K562 (cell line): Measurements from ENCODE around the gene MGAM2. TPM values are rescaled to one million over a fixed set of nuclear protein-coding genes. Genes with fewer than 3 reads are reported as not detected.

Experiments
- ATAC-seq: fragments of 200-7000 bp; cut with Tn5 transposase; 3 replicates; pipeline ENCODE4 v1.9.1; 2020; ENCODE audit warnings: moderate library complexity
- BruUV-seq: library from RNA; stranded (reverse); fragments of 400-500 nt; replicated peaks from 2 replicates; lab custom pipeline; 2021; lab: Mats Ljungman, UMichigan
- CTCF ChIA-PET: fragments of 300-600 bp; formaldehyde crosslinking; extraction: SDS; loops from one replicate; lab custom pipeline; 2021; ENCODE audit warnings: low intra/inter-chr PET ratio; lab: Yijun Ruan, JAX
- POLR2A ChIA-PET: fragments of 300-600, 350-650 bp; sonication (Branson Sonifier 250); formaldehyde crosslinking; extraction: SDS; loops from one replicate; lab custom pipeline; 2021; ENCODE audit warnings: antibody characterized with exemption, inconsistent platforms; lab: Yijun Ruan, JAX
- DNase-seq, 4 experiments: peaks; one replicate each; pipeline versions ENCODE4 v3.0.0 to v3.0.0-alpha.2; 2011 to 2018; ENCODE audit warnings: low spot score in 3 of 4, mixed read lengths in 3 of 4; ENCODE audit errors: extremely low read depth in 1 of 4
- FAIRE-seq: peaks from 2 replicates; lab custom pipeline; 2011; peaks lifted over from hg19 to GRCh38; lab: Jason Lieb, UNC
- H2AFZ ChIP-seq: 2 replicates; pipeline ENCODE4 v1.6.0; 2011; ENCODE audit warnings: low read depth, low read length, control low read depth, inconsistent platforms
- H3K27ac ChIP-seq: fragments of 200-600 bp; 3 replicates; pipeline ENCODE4 v1.8.0; 2011; ENCODE audit warnings: low read depth, mild to moderate bottlenecking, control low read depth, inconsistent platforms, low read length, moderate library complexity, mixed read lengths; ENCODE audit errors: extremely low read depth
- H3K27me3 ChIP-seq, 2 experiments: fragments of 300-600 bp in 1 of 2; 2 replicates in 1 of 2; 3 replicates in 1 of 2; pipeline versions ENCODE4 v1.6.0 to v1.8.0; 2011; ENCODE audit warnings: inconsistent platforms in 2 of 2, low read length in 2 of 2, mild to moderate bottlenecking in 1 of 2, mixed read lengths in 1 of 2, moderate library complexity in 1 of 2; ENCODE audit not compliant: control insufficient read depth in 2 of 2, insufficient read depth in 2 of 2
- H3K36me3 ChIP-seq: fragments of 300-600 bp; 3 replicates; pipeline ENCODE4 v1.8.0; 2011; ENCODE audit warnings: mild to moderate bottlenecking, low read length, inconsistent platforms; ENCODE audit not compliant: control insufficient read depth, insufficient read depth
- H3K4me1 ChIP-seq, 2 experiments: fragments of 200-600 bp in 1 of 2; replicated peaks in 1 of 2; 2 replicates in 1 of 2; 3 replicates in 1 of 2; pipeline versions ENCODE4 v1.5.1 to v1.8.0; 2011; ENCODE audit warnings: inconsistent platforms in 2 of 2, low read length in 2 of 2, mild to moderate bottlenecking in 1 of 2, mixed read lengths in 1 of 2, moderate library complexity in 1 of 2; ENCODE audit not compliant: control insufficient read depth in 2 of 2, insufficient read depth in 2 of 2
- H3K4me2 ChIP-seq: 2 replicates; pipeline ENCODE4 v1.6.1; 2011; ENCODE audit warnings: low read length, control low read depth, inconsistent platforms, mixed read lengths; ENCODE audit not compliant: insufficient read depth
- H3K4me3 ChIP-seq: fragments of 200-600 bp; sonication (generic), shearing (Covaris generic); 2 replicates; pipeline ENCODE4 v1.5.1; 2016; ENCODE audit warnings: control low read depth, inconsistent platforms
- H3K79me2 ChIP-seq: fragments of 200-600 bp; 3 replicates; pipeline ENCODE4 v1.8.0; 2011; ENCODE audit warnings: low read length, inconsistent platforms; ENCODE audit not compliant: control insufficient read depth, insufficient read depth
- H3K9ac ChIP-seq, 2 experiments: 2 replicates each; pipeline versions ENCODE4 v1.6.0 to v1.6.1; 2011; ENCODE audit warnings: low read depth in 2 of 2, low read length in 2 of 2, control low read depth in 1 of 2, inconsistent platforms in 1 of 2, mild to moderate bottlenecking in 1 of 2, mixed read lengths in 1 of 2; ENCODE audit not compliant: insufficient read depth in 1 of 2
- H3K9me1 ChIP-seq: one replicate; pipeline ENCODE4 v1.6.0; 2011; ENCODE audit warnings: inconsistent platforms, mild to moderate bottlenecking, low read length, moderate library complexity; ENCODE audit not compliant: control insufficient read depth, insufficient read depth
- H3K9me3 ChIP-seq: replicated peaks from 2 replicates; pipeline ENCODE4 v1.5.1; 2011; ENCODE audit warnings: low read depth, low read length, inconsistent platforms; ENCODE audit not compliant: control insufficient read depth, insufficient read depth
- H4K20me1 ChIP-seq: replicated peaks from 2 replicates; pipeline ENCODE4 v1.6.1; 2011; ENCODE audit warnings: low read length, inconsistent platforms, mixed read lengths; ENCODE audit not compliant: control insufficient read depth, insufficient read depth
- CBFB ChIP-seq: sonication (generic); formaldehyde crosslinking; IDR thresholded peaks from 2 replicates; pipeline ENCODE4 v1.4.0; 2020; ENCODE audit warnings: mild to moderate bottlenecking, missing genetic modification reagents
- DIDO1 ChIP-seq: fragments of 450-650 bp; IDR thresholded peaks from 2 replicates; pipeline ENCODE4 v1.6.1; 2016; ENCODE audit warnings: low read depth, missing biosample characterization, missing genetic modification characterization
- ELF4 ChIP-seq: fragments of 450-650 bp; formaldehyde crosslinking; IDR thresholded peaks from 2 replicates; pipeline ENCODE4 v1.4.0; 2022; ENCODE audit warnings: missing genetic modification characterization
- GATA2 ChIP-seq: sonication (generic); formaldehyde crosslinking; IDR thresholded peaks from 2 replicates; pipeline ENCODE4 v1.4.0; 2020; ENCODE audit warnings: mild to moderate bottlenecking, missing genetic modification reagents
- JUN ChIP-seq, 2 experiments: sonication (generic) in 1 of 2; formaldehyde crosslinking in 1 of 2; IDR thresholded peaks; 2 replicates each; pipeline versions ENCODE4 v1.6.1 to v1.8.0; 2012 to 2022; ENCODE audit warnings: borderline replicate concordance in 2 of 2, mild to moderate bottlenecking in 2 of 2, improper control_type of control experiment in 1 of 2, low read depth in 1 of 2, low read length in 1 of 2, missing genetic modification reagents in 1 of 2
- LEF1 ChIP-seq: fragments of 450-650 bp; IDR thresholded peaks from 2 replicates; pipeline ENCODE4 v1.6.1; 2016; ENCODE audit warnings: mild to moderate bottlenecking
- MYNN ChIP-seq, 2 experiments: sonication (generic); formaldehyde crosslinking in 1 of 2; IDR thresholded peaks; 2 replicates each; pipeline versions ENCODE4 v1.5.0 to v1.6.1; 2016 to 2020; ENCODE audit warnings: antibody characterized with exemption in 1 of 2, missing genetic modification reagents in 1 of 2
- PHF20 ChIP-seq: fragments of 450-650 bp; IDR thresholded peaks from 2 replicates; pipeline ENCODE4 v1.6.1; 2018; ENCODE audit not compliant: partially characterized antibody
- U2AF2 ChIP-seq: fragments of 200-400 bp; formaldehyde crosslinking; optimal IDR thresholded peaks from 2 replicates; pipeline ENCODE3; 2017; ENCODE audit warnings: low read depth, mild to moderate bottlenecking, low read length
- ZNF197 ChIP-seq: fragments of 200-800 bp; sonication (Bioruptor generic); IDR thresholded peaks from 2 replicates; pipeline ENCODE4 v1.6.1; 2016; ENCODE audit warnings: low read depth, missing genetic modification characterization, missing compliant biosample characterization
- WGBS: fragments of 100-300 bp; shearing (Covaris generic); methylation state at CpG from one replicate; pipeline ENCODE4 v1.1.6; 2016; ENCODE audit warnings: low coverage, mixed read lengths; ENCODE audit not compliant: insufficient coverage; ENCODE audit errors: missing lambda C conversion rate; 5-methylcytosine and 5-hydroxymethylcytosine counted together
- in situ Hi-C: fragments of 300-500 bp; cut with MboI; formaldehyde crosslinking; loops from 4 replicates; pipeline ENCODE4 v1.15.0; 2018; ENCODE audit warnings: inconsistent platforms, mixed read lengths
- intact Hi-C: fragments of 100-400 bp; cut with micrococcal nuclease; formaldehyde crosslinking; loops from 2 replicates; pipeline ENCODE4 v1.14.2; 2022
- polyA plus RNA-seq, 8 experiments: library from polyadenylated mRNA; depleted of rRNA in 4 of 8; stranded (reverse) in 5 of 8; unstranded in 3 of 8; fragments of >200 nt; fragmentation: Nextera tagmentation in 2 of 8; fragmentation: Illumina TruSeq in 1 of 8; extraction: Ambion mirVana in 2 of 8; extraction: Trizol in 1 of 8; gene quantifications; 2 replicates each; pipeline versions ENCODE4 v1.2.1 to v1.2.3, GENCODE V29; 2011 to 2014; ENCODE audit warnings: inconsistent platforms in 1 of 8, missing spikeins in 1 of 8
- total RNA-seq, 7 experiments: library from RNA; depleted of rRNA in 6 of 7; stranded (reverse); fragments of >200 nt in 6 of 7; fragmentation: Illumina TruSeq in 2 of 7; extraction: Trizol in 2 of 7; gene quantifications; 2 replicates each; pipeline versions ENCODE4 v1.2.1 to v1.2.3, GENCODE V29; 2011 to 2021; ENCODE audit warnings: low replicate concordance in 1 of 7
- TF ChIP-seq, protein P1 (sequence below): fragments of 450-650 bp; formaldehyde crosslinking; IDR thresholded peaks from 2 replicates; pipeline ENCODE4 v1.4.0; 2022; ENCODE audit warnings: missing genetic modification characterization
- TF ChIP-seq, protein P2 (sequence below): fragments of 450-650 bp; formaldehyde crosslinking; IDR thresholded peaks from 2 replicates; pipeline ENCODE4 v1.4.0; 2022; ENCODE audit warnings: missing genetic modification characterization

Gene MGAM2
- total and polyA plus RNA-seq, 9 of the 15 experiments (the other 6 are each of a cell fraction or from before 2014, with no cell fraction given), result 0.03 TPM; not detected in 8

DNA sequence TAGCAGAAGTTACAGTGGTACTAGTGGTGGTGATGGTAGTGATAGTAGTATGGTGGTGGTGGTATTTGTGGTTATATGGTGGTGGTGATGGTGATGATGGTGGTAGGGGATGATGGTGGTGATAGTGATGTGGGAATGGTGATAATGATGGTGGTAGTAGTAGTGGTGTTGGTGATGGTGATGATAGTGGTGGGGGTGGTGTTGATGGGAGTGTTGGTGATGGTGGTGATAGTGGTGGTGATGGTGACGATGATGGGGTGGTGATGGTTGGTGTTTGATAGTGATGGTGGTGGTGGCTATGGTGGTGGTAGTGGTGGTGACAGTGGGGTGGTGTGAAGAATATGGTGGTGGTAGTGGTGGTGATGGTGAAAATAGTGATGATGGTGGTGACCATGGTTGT, 27.9 kb upstream of the MGAM2 start:
- H4K20me1 ChIP-seq, result no peaks in the 10 kb centered on the region
- H3K27me3 ChIP-seq, result no peaks in the 10 kb centered on the region
- ChIA-PET POLR2A (no interaction called here), CTCF (no interaction called here)
- no peaks in the 10 kb centered on the region for H3K36me3 ChIP-seq
- H3K4me3 ChIP-seq, result no peak overlapping the region
- ATAC-seq, result no peak
- DNase-seq, result no peak
- H3K79me2 ChIP-seq, result no peaks in the 10 kb centered on the region
- 0% methylated on average over 1 of the region's 1 CpG for WGBS
- TF ChIP-seq, protein P1, sequence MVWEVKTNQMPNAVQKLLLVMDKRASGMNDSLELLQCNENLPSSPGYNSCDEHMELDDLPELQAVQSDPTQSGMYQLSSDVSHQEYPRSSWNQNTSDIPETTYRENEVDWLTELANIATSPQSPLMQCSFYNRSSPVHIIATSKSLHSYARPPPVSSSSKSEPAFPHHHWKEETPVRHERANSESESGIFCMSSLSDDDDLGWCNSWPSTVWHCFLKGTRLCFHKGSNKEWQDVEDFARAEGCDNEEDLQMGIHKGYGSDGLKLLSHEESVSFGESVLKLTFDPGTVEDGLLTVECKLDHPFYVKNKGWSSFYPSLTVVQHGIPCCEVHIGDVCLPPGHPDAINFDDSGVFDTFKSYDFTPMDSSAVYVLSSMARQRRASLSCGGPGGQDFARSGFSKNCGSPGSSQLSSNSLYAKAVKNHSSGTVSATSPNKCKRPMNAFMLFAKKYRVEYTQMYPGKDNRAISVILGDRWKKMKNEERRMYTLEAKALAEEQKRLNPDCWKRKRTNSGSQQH, result peak; percentile 79; the same call in 1 of the 2 replicates
- TF ChIP-seq ZNF197 (no peak), GATA2 (CRISPR knock-in tag) (no peak), DIDO1 (tag) (0 out of 2 replicates have a peak, but pooled peaks have one; percentile 33), MYNN (IDR thresholded peaks at IDR 0.05) (no peak), MYNN (CRISPR knock-in tag; IDR thresholded peaks at IDR 0.05) (no peak), U2AF2 (no peak), PHF20 (no peak), JUN (IDR thresholded peaks at IDR 0.05; ENCODE audit: borderline replicate concordance, low read depth, low read length) (no peak), JUN (CRISPR knock-in tag; IDR thresholded peaks at IDR 0.05; ENCODE audit: borderline replicate concordance) (no peak), LEF1 (no peak), CBFB (CRISPR knock-in tag) (no peak), ELF4 (CRISPR knock-in tag) (peak; percentile 73; the same call in 1 of the 2 replicates)
- TF ChIP-seq, protein P2, sequence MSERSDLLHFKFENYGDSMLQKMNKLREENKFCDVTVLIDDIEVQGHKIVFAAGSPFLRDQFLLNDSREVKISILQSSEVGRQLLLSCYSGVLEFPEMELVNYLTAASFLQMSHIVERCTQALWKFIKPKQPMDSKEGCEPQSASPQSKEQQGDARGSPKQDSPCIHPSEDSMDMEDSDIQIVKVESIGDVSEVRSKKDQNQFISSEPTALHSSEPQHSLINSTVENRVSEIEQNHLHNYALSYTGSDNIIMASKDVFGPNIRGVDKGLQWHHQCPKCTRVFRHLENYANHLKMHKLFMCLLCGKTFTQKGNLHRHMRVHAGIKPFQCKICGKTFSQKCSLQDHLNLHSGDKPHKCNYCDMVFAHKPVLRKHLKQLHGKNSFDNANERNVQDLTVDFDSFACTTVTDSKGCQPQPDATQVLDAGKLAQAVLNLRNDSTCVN (CRISPR knock-in tag), result peak; percentile 81; the same call in 1 of the 2 replicates
- H3K4me2 ChIP-seq, result no peak overlapping the region
- intact Hi-C loops, result no loop called here
- no peak overlapping the region for H3K9ac ChIP-seq
- in situ Hi-C loops, result no loop called here
- peaks cover 4% of the 10 kb centered on the region; the same call in 1 of the 2 replicates for H3K9me3 ChIP-seq
- no TSS peak for BruUV-seq
- no peak overlapping the region for H2AFZ ChIP-seq
- no peaks in the 10 kb centered on the region for H3K4me1 ChIP-seq
- no peak for FAIRE-seq
- H3K27ac ChIP-seq, result no peak overlapping the region
- H3K9me1 ChIP-seq, result no peaks in the 10 kb centered on the region
